H1 (cell line): ENCODE data around the gene SRD5A3. TPM values are rescaled to one million over a fixed set of nuclear protein-coding genes. Genes with fewer than 3 reads are reported as not detected.

ENCODE experiments used
- CTCF ChIA-PET: fragments of 300-600 bp; sonication (Branson Sonifier 250); formaldehyde crosslinking; loops from one replicate; lab custom pipeline; 2021; ENCODE audit not compliant: partially characterized antibody; lab: Charles Lee
- POLR2A ChIA-PET: fragments of 300-600 bp; sonication (Branson Sonifier 250); formaldehyde crosslinking; loops from one replicate; lab custom pipeline; 2021; ENCODE audit warnings: inconsistent platforms; ENCODE audit not compliant: partially characterized antibody; lab: Charles Lee
- DNase-seq, 2 experiments: peaks; one replicate each; pipeline versions ENCODE4 v3.0.0 to v3.0.0-alpha.2; 2010 to 2022; ENCODE audit warnings: low spot score in 2 of 2, low read depth in 1 of 2, mixed read lengths in 1 of 2
- FAIRE-seq: peaks from 2 replicates; lab custom pipeline; 2011; peaks lifted over from hg19 to GRCh38; lab: Jason Lieb, UNC
- H2AFZ ChIP-seq: 2 replicates; pipeline ENCODE4 v1.8.1; 2012; ENCODE audit warnings: low read length, inconsistent platforms
- H2AK5ac ChIP-seq: 2 replicates; pipeline ENCODE4 v1.6.1; 2013; ENCODE audit warnings: low read depth, low read length
- H2BK120ac ChIP-seq: replicated peaks from 2 replicates; pipeline ENCODE3; 2013; ENCODE audit warnings: low read depth, low read length, inconsistent platforms
- H2BK12ac ChIP-seq: 2 replicates; pipeline ENCODE4 v1.6.1; 2013; ENCODE audit warnings: low read depth, low read length
- H2BK15ac ChIP-seq: 2 replicates; pipeline ENCODE4 v1.6.1; 2013; ENCODE audit warnings: low read length
- H2BK20ac ChIP-seq: 2 replicates; pipeline ENCODE4 v1.6.1; 2013; ENCODE audit warnings: low read length
- H2BK5ac ChIP-seq: 2 replicates; pipeline ENCODE4 v1.6.1; 2013; ENCODE audit warnings: low read depth, low read length
- H3K14ac ChIP-seq: 2 replicates; pipeline ENCODE4 v1.6.1; 2013; ENCODE audit warnings: inconsistent platforms; ENCODE audit not compliant: insufficient read length
- H3K18ac ChIP-seq: 2 replicates; pipeline ENCODE4 v1.6.1; 2013; ENCODE audit warnings: low read length; ENCODE audit errors: extremely low read depth
- H3K23ac ChIP-seq: 2 replicates; pipeline ENCODE4 v1.6.1; 2013; ENCODE audit warnings: inconsistent platforms; ENCODE audit not compliant: insufficient read length
- H3K23me2 ChIP-seq: 2 replicates; pipeline ENCODE4 v1.6.1; 2013; ENCODE audit warnings: low read depth, low read length
- H3K27ac ChIP-seq: 2 replicates; pipeline ENCODE4 v1.6.1; 2011; ENCODE audit warnings: low read depth, low read length, inconsistent platforms
- H3K27me3 ChIP-seq, 4 experiments: replicated peaks in 1 of 4; 1 replicate in 1 of 4; 2 replicates in 3 of 4; pipeline versions ENCODE4 v1.6.1 to v1.8.1; 2011 to 2013; ENCODE audit warnings: low read length in 3 of 4, mild to moderate bottlenecking in 3 of 4, inconsistent platforms in 2 of 4, mixed read lengths in 2 of 4, moderate library complexity in 1 of 4; ENCODE audit not compliant: control insufficient read depth in 3 of 4, insufficient read depth in 3 of 4; ENCODE audit errors: extremely low read depth in 1 of 4
- H3K36me3 ChIP-seq, 4 experiments: 2 replicates each; pipeline versions ENCODE4 v1.6.1 to v1.8.1; 2011 to 2013; ENCODE audit warnings: mild to moderate bottlenecking in 4 of 4, low read length in 3 of 4, moderate library complexity in 2 of 4, control low read depth in 1 of 4, inconsistent platforms in 1 of 4; ENCODE audit not compliant: insufficient read depth in 4 of 4, control insufficient read depth in 2 of 4
- H3K4ac ChIP-seq: replicated peaks from 2 replicates; pipeline ENCODE3; 2013; ENCODE audit warnings: low read length, low read depth, mixed read lengths, inconsistent platforms; ENCODE audit not compliant: insufficient read length
- H3K4me1 ChIP-seq, 4 experiments: replicated peaks in 1 of 4; 1 replicate in 1 of 4; 2 replicates in 3 of 4; pipeline versions ENCODE4 v1.6.1 to v1.8.1; 2011 to 2013; ENCODE audit warnings: low read length in 3 of 4, inconsistent platforms in 2 of 4, mixed read lengths in 1 of 4; ENCODE audit not compliant: insufficient read depth in 4 of 4, control insufficient read depth in 3 of 4
- H3K4me2 ChIP-seq, 2 experiments: 2 replicates each; pipeline versions ENCODE4 v1.6.1 to v1.8.1; 2011 to 2013; ENCODE audit warnings: low read depth in 2 of 2, low read length in 2 of 2, control low read depth in 1 of 2, inconsistent platforms in 1 of 2, mild to moderate bottlenecking in 1 of 2; ENCODE audit not compliant: insufficient read depth in 1 of 2
- H3K4me3 ChIP-seq, 4 experiments: fragments of 200-600, 300-600 bp in 1 of 4; sonication (generic), shearing (Covaris generic), sonication (Bioruptor Twin) in 1 of 4; 2 replicates each; pipeline versions ENCODE4 v1.5.1 to v1.8.1; 2011 to 2016; ENCODE audit warnings: low read length in 4 of 4, low read depth in 3 of 4, control low read depth in 2 of 4, inconsistent platforms in 2 of 4, mild to moderate bottlenecking in 2 of 4, mixed read lengths in 1 of 4, moderate library complexity in 1 of 4; ENCODE audit not compliant: insufficient read depth in 2 of 4; ENCODE audit errors: extremely low read depth in 1 of 4
- H3K56ac ChIP-seq: replicated peaks from 2 replicates; pipeline ENCODE3; 2013; ENCODE audit warnings: low read depth, mild to moderate bottlenecking, mixed read lengths, low read length, inconsistent platforms; ENCODE audit not compliant: insufficient read length
- H3K79me1 ChIP-seq: 2 replicates; pipeline ENCODE4 v1.6.1; 2013; ENCODE audit warnings: low read depth, low read length, control low read depth
- H3K79me2 ChIP-seq, 2 experiments: 2 replicates each; pipeline versions ENCODE4 v1.6.1 to v1.8.1; 2012 to 2013; ENCODE audit warnings: low read length in 2 of 2, mild to moderate bottlenecking in 2 of 2, inconsistent platforms in 1 of 2; ENCODE audit not compliant: insufficient read depth in 2 of 2, control insufficient read depth in 1 of 2
- H3K9ac ChIP-seq, 4 experiments: replicated peaks in 1 of 4; 1 replicate in 1 of 4; 2 replicates in 3 of 4; pipeline versions ENCODE4 v1.6.1 to v1.8.1; 2011 to 2013; ENCODE audit warnings: low read depth in 3 of 4, low read length in 3 of 4, control low read depth in 2 of 4, mild to moderate bottlenecking in 2 of 4, moderate library complexity in 2 of 4, inconsistent platforms in 1 of 4; ENCODE audit errors: extremely low read depth in 1 of 4
- H3K9me3 ChIP-seq, 2 experiments: 2 replicates each; pipeline versions ENCODE4 v1.6.1 to v1.8.1; 2012 to 2013; ENCODE audit warnings: mild to moderate bottlenecking in 2 of 2, moderate library complexity in 2 of 2, control low read depth in 1 of 2, inconsistent platforms in 1 of 2, low read depth in 1 of 2, low read length in 1 of 2, mixed read lengths in 1 of 2; ENCODE audit not compliant: insufficient read depth in 2 of 2
- H4K20me1 ChIP-seq, 2 experiments: replicated peaks in 1 of 2; 2 replicates each; pipeline versions ENCODE3 to v1.8.1; 2011 to 2013; ENCODE audit warnings: inconsistent platforms in 2 of 2, low read length in 2 of 2, mild to moderate bottlenecking in 1 of 2; ENCODE audit not compliant: insufficient read depth in 2 of 2, control insufficient read depth in 1 of 2
- H4K5ac ChIP-seq: 2 replicates; pipeline ENCODE4 v1.6.1; 2013; ENCODE audit warnings: low read length, low read depth, mixed read lengths, inconsistent platforms; ENCODE audit not compliant: insufficient read length
- H4K8ac ChIP-seq: 2 replicates; pipeline ENCODE4 v1.8.0; 2013; ENCODE audit warnings: mild to moderate bottlenecking, moderate library complexity, low read length, inconsistent platforms; ENCODE audit not compliant: insufficient read depth; ENCODE audit errors: extremely low read depth
- H4K91ac ChIP-seq: replicated peaks from 2 replicates; pipeline ENCODE3; 2013; ENCODE audit warnings: low read length, mixed read lengths, inconsistent platforms; ENCODE audit not compliant: insufficient read length
- ASH2L ChIP-seq: fragments of 200-600, 300-600 bp; sonication (generic); IDR thresholded peaks from one replicate; pipeline ENCODE4 v1.7.1; 2017; ENCODE audit warnings: low read length
- CEBPB ChIP-seq: IDR thresholded peaks from 2 replicates; pipeline ENCODE4 v1.6.1; 2012; ENCODE audit warnings: low read depth, low read length
- EGR1 ChIP-seq: IDR thresholded peaks from 2 replicates; pipeline ENCODE4 v1.6.1; 2011; ENCODE audit warnings: low read depth, low read length, borderline replicate concordance
- FOSL1 ChIP-seq: IDR thresholded peaks from 2 replicates; pipeline ENCODE4 v1.6.1; 2011; ENCODE audit warnings: mild to moderate bottlenecking, low read depth, low read length, moderate library complexity; ENCODE audit not compliant: insufficient read depth
- GABPA ChIP-seq: IDR thresholded peaks from 2 replicates; pipeline ENCODE4 v1.6.1; 2011; ENCODE audit warnings: mild to moderate bottlenecking, low read length, moderate library complexity, borderline replicate concordance; ENCODE audit not compliant: insufficient read depth
- JUN ChIP-seq: IDR thresholded peaks from 2 replicates; pipeline ENCODE4 v1.6.1; 2011; ENCODE audit warnings: low read depth, mild to moderate bottlenecking, improper control_type of control experiment, low read length
- RBBP5 ChIP-seq: IDR thresholded peaks from 2 replicates; pipeline ENCODE4 v1.7.1; 2012; ENCODE audit warnings: low read depth, mild to moderate bottlenecking, inconsistent platforms, low read length, moderate library complexity, borderline replicate concordance
- SIRT6 ChIP-seq: IDR thresholded peaks from one replicate; pipeline ENCODE4 v1.7.1; 2012; ENCODE audit warnings: low read length, inconsistent platforms
- TAF1 ChIP-seq: IDR thresholded peaks from 2 replicates; pipeline ENCODE4 v1.6.1; 2011; ENCODE audit warnings: mild to moderate bottlenecking, low read depth, low read length
- TBP ChIP-seq: IDR thresholded peaks from 2 replicates; pipeline ENCODE4 v1.6.1; 2011; ENCODE audit warnings: low read depth, low read length, improper control_type of control experiment
- WGBS, 2 experiments: shearing (Covaris generic) in 1 of 2; methylation state at CpG; one replicate each; pipeline versions ENCODE4 v1.1.6 to v1.1.7; 2013 to 2015; ENCODE audit warnings: low lambda C conversion rate in 2 of 2, mixed read lengths in 2 of 2, inconsistent platforms in 1 of 2, low coverage in 1 of 2, missing lambda C conversion rate in 1 of 2; ENCODE audit not compliant: insufficient replicate concordance in 2 of 2, insufficient coverage in 1 of 2, insufficient read length in 1 of 2; ENCODE audit errors: extremely low coverage in 1 of 2, missing lambda C conversion rate in 1 of 2; 5-methylcytosine and 5-hydroxymethylcytosine counted together
- polyA plus RNA-seq, 7 experiments: library from polyadenylated mRNA; depleted of rRNA in 3 of 7; stranded (reverse) in 5 of 7; unstranded in 2 of 7; fragments of >200 nt in 5 of 7; fragments of 200-250 nt in 2 of 7; gene quantifications; 1 replicate in 5 of 7; 2 replicates in 1 of 7; 4 replicates in 1 of 7; pipeline versions ENCODE4 v1.2.1 to v1.2.3, GENCODE V29; 2011 to 2013; ENCODE audit warnings: missing spikeins in 2 of 7, mixed read lengths in 2 of 7
- total RNA-seq: library from RNA; stranded (reverse); fragmentation: NEBNext Ultra II Directional; extraction: Animal tissue kit (Norgen Biotek cat#: 25700); gene quantifications from 2 replicates; pipeline ENCODE4 v1.2.1, GENCODE V29; 2021
- TF ChIP-seq, protein P1 (sequence below): IDR thresholded peaks from 2 replicates; pipeline ENCODE4 v1.6.1; 2011; ENCODE audit warnings: low read length, improper control_type of control experiment

SRD5A3 gene
- total and polyA plus RNA-seq, 2 of the 8 experiments (the other 6 are each of a cell fraction or from before 2014, with no cell fraction given): 19.6 to 34.6 TPM

DNA sequence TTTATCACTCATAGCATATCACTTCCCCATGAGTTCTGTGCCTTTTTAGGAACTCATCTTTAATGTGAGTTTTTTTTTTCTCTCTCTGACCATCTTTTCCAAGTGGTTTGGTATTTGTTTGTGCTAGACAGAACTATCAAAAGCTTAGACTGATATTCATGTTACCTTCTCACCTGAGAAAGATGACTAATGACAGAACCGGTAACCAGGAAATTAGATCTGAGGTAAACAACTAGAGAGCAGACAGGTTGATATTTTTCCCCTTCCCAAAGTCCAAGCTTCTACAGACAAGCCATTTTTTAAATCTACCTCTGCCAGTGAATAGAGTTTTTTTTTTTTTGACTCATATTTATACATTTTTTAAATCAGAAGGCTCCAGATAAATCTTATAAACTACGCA is 17.0 kb upstream of the SRD5A3 start:
- Histone ChIP-seq H3K79me2 (no peaks in the 10 kb centered on the region), H2BK20ac (no peak overlapping the region), H2AFZ (no peak overlapping the region), H2BK120ac (no peak overlapping the region), H3K23me2 (no peaks in the 10 kb centered on the region), H3K9me3 (no peaks in the 10 kb centered on the region), H3K4me3 (no peak overlapping the region), H3K36me3 (no peaks in the 10 kb centered on the region), H2AK5ac (no peak overlapping the region), H4K8ac (no peak overlapping the region), H3K79me1 (no peaks in the 10 kb centered on the region), H2BK12ac (no peak overlapping the region), H3K18ac (no peak overlapping the region), H3K23ac (no peak overlapping the region), H3K4me2 (no peak overlapping the region), H4K20me1 (no peaks in the 10 kb centered on the region), H3K9ac (no peak overlapping the region), H3K56ac (no peak overlapping the region), H2BK15ac (no peak overlapping the region), H3K27me3 (no peaks in the 10 kb centered on the region), H3K4ac (no peak overlapping the region), H2BK5ac (no peak overlapping the region), H3K14ac (no peak overlapping the region), H4K91ac (no peak overlapping the region), H3K4me1 (no peaks in the 10 kb centered on the region), H3K27ac (no peak overlapping the region), H4K5ac (no peak overlapping the region)
- TF ChIP-seq TBP (no peak), GABPA (no peak), RBBP5 (no peak), FOSL1 (no peak), EGR1 (no peak), CEBPB (no peak), ASH2L (no peak), SIRT6 (no peak), JUN (no peak), TAF1 (no peak)
- TF ChIP-seq, protein P1, sequence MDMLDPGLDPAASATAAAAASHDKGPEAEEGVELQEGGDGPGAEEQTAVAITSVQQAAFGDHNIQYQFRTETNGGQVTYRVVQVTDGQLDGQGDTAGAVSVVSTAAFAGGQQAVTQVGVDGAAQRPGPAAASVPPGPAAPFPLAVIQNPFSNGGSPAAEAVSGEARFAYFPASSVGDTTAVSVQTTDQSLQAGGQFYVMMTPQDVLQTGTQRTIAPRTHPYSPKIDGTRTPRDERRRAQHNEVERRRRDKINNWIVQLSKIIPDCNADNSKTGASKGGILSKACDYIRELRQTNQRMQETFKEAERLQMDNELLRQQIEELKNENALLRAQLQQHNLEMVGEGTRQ: no peak
- 94% methylated on average over 2 of the region's 2 CpGs; no CpG with 5 or more reads in 1 of the 2 experiments for WGBS, 2 experiments
- FAIRE-seq (no peak), DNase-seq (no peak)
- ChIA-PET POLR2A (no interaction called here), CTCF (interaction anchor here (2.7 kb wide), 1 partner anchor 144 kb away, joined by 12 read pairs; no protein-coding TSS in a partner anchor)
